GM23248 (cell line): ENCODE measurements around the gene COBLL1. TPM values are rescaled to one million over a fixed set of nuclear protein-coding genes. Genes with fewer than 3 reads are reported as not detected.

ENCODE experiments used
- DNase-seq: peaks from one replicate; pipeline ENCODE4 v3.0.0-alpha.2; 2015
- H2AFZ ChIP-seq: fragments of 200-600 bp; sonication (generic); 2 replicates; pipeline ENCODE4 v1.6.1; 2016; ENCODE audit warnings: antibody characterized with exemption
- H3F3A ChIP-seq: fragments of 200-600 bp; sonication (generic); 2 replicates; pipeline ENCODE4 v1.6.1; 2016; ENCODE audit warnings: mild to moderate bottlenecking, antibody characterized with exemption, mixed run types; ENCODE audit not compliant: insufficient read depth
- H3K27ac ChIP-seq: fragments of 200-600 bp; sonication (generic); 2 replicates; pipeline ENCODE4 v1.5.1; 2016; ENCODE audit warnings: mild to moderate bottlenecking
- H3K27me3 ChIP-seq: fragments of 200-600 bp; sonication (generic); replicated peaks from 2 replicates; pipeline ENCODE4 v1.6.1; 2016; ENCODE audit warnings: mild to moderate bottlenecking; ENCODE audit not compliant: insufficient read depth
- H3K36me3 ChIP-seq: fragments of 200-600 bp; sonication (generic); 2 replicates; pipeline ENCODE4 v1.6.1; 2016; ENCODE audit warnings: low read depth, mild to moderate bottlenecking
- H3K4me1 ChIP-seq: fragments of 200-600 bp; sonication (generic); 2 replicates; pipeline ENCODE4 v1.6.1; 2016; ENCODE audit warnings: mild to moderate bottlenecking; ENCODE audit not compliant: insufficient read depth
- H3K4me2 ChIP-seq: fragments of 200-600 bp; sonication (generic); one replicate; pipeline ENCODE4 v1.6.1; 2016; ENCODE audit warnings: mild to moderate bottlenecking; ENCODE audit not compliant: unreplicated experiment
- H3K4me3 ChIP-seq: fragments of 200-600 bp; sonication (generic); 2 replicates; pipeline ENCODE4 v1.5.1; 2016; ENCODE audit warnings: mild to moderate bottlenecking
- H3K79me2 ChIP-seq: fragments of 200-600 bp; sonication (generic); 2 replicates; pipeline ENCODE4 v1.6.1; 2016; ENCODE audit warnings: mild to moderate bottlenecking; ENCODE audit not compliant: insufficient read depth
- H3K9ac ChIP-seq: fragments of 200-600 bp; sonication (generic); 2 replicates; pipeline ENCODE4 v1.6.1; 2016; ENCODE audit warnings: mild to moderate bottlenecking
- H3K9me2 ChIP-seq: fragments of 200-600 bp; sonication (generic); 2 replicates; pipeline ENCODE4 v1.6.1; 2016; ENCODE audit warnings: mixed run types, mild to moderate bottlenecking, moderate library complexity; ENCODE audit not compliant: insufficient read depth
- H3K9me3 ChIP-seq: fragments of 200-600 bp; sonication (generic); one replicate; pipeline ENCODE4 v1.6.1; 2017; ENCODE audit warnings: low read depth
- H4K20me1 ChIP-seq: fragments of 200-600 bp; sonication (generic); 2 replicates; pipeline ENCODE4 v1.6.0; 2016; ENCODE audit not compliant: insufficient read depth
- EZH2 ChIP-seq: fragments of 200-600 bp; sonication (generic); IDR thresholded peaks from 2 replicates; pipeline ENCODE4 v1.6.1; 2018; ENCODE audit warnings: antibody characterized with exemption, mild to moderate bottlenecking; ENCODE audit not compliant: insufficient read depth, poor library complexity, severe bottlenecking
- EZH2phosphoT487 ChIP-seq: fragments of 200-600 bp; sonication (generic); IDR thresholded peaks from 2 replicates; pipeline ENCODE4 v1.6.1; 2018; ENCODE audit warnings: antibody characterized with exemption, moderate library complexity, mild to moderate bottlenecking, low read depth; ENCODE audit not compliant: insufficient read depth
- WGBS, 2 experiments: methylation state at CpG; one replicate each; pipeline ENCODE4 v1.1.6; 2015 to 2017; ENCODE audit warnings: low lambda C conversion rate in 2 of 2, low coverage in 1 of 2; ENCODE audit errors: missing lambda C conversion rate in 2 of 2; 5-methylcytosine and 5-hydroxymethylcytosine counted together
- in situ Hi-C: fragments of 300-500 bp; cut with MboI; formaldehyde crosslinking; loops from 2 replicates; pipeline ENCODE4 v1.15.0; 2020
- polyA plus RNA-seq: library from polyadenylated mRNA; unstranded; fragments of >200 nt; fragmentation: Nextera tagmentation; extraction: Ambion mirVana; gene quantifications from 2 replicates; pipeline ENCODE4 v1.2.1, GENCODE V29; 2016
- total RNA-seq: library from RNA; depleted of rRNA; stranded (reverse); fragments of >200 nt; shearing (Covaris generic); gene quantifications from 2 replicates; pipeline ENCODE4 v1.2.3, GENCODE V29; 2014

COBLL1 gene
- total and polyA plus RNA-seq, 2 experiments from 2014 or later = 1.8 to 2.2 TPM

- H3K27me3 ChIP-seq = no peaks in the 10 kb centered on the region
- no peak overlapping the region for H3K4me2 ChIP-seq
- in situ Hi-C loops = no loop called here
- no peak overlapping the region for H2AFZ ChIP-seq
- H3F3A ChIP-seq = no peaks in the 10 kb centered on the region
- H4K20me1 ChIP-seq = no peaks in the 10 kb centered on the region
- 93 to 100% methylated on average over 1 of the region's 1 CpG for WGBS, 2 experiments
- H3K9me3 ChIP-seq = no peaks in the 10 kb centered on the region
- TF ChIP-seq EZH2phosphoT487 (no peak), EZH2 (no peak)
- H3K9ac ChIP-seq = no peak overlapping the region
- no peak overlapping the region for H3K4me3 ChIP-seq
- no peaks in the 10 kb centered on the region for H3K79me2 ChIP-seq
- H3K9me2 ChIP-seq = no peaks in the 10 kb centered on the region
- no peaks in the 10 kb centered on the region for H3K36me3 ChIP-seq
- DNase-seq = no peak
- H3K4me1 ChIP-seq = peaks cover 15% of the 10 kb centered on the region
- no peak overlapping the region for H3K27ac ChIP-seq
These were observed 44.0 kb downstream of the COBLL1 start for GRCh38 chr2:164797627-164798026.

- Histone ChIP-seq H3K36me3 (no peaks in the 10 kb centered on the region), H3K9ac (no peak overlapping the region), H3K9me2 (no peaks in the 10 kb centered on the region), H3K27ac (no peak overlapping the region), H4K20me1 (no peaks in the 10 kb centered on the region), H3K27me3 (no peaks in the 10 kb centered on the region), H3K4me3 (no peak overlapping the region), H2AFZ (no peak overlapping the region), H3K9me3 (no peaks in the 10 kb centered on the region), H3K79me2 (no peaks in the 10 kb centered on the region), H3K4me2 (no peak overlapping the region), H3F3A (no peaks in the 10 kb centered on the region), H3K4me1 (peaks cover 9% of the 10 kb centered on the region)
- no peak for DNase-seq
- in situ Hi-C loops = no loop called here
- no peak for TF ChIP-seq EZH2
- TF ChIP-seq EZH2phosphoT487 = no peak
- WGBS, 2 experiments = 96 to 98% methylated on average over 2 of the region's 2 CpGs
These were observed 44.6 kb downstream of the COBLL1 start for GRCh38 chr2:164796999-164797398.

- H3K4me2 ChIP-seq = no peak overlapping the region
- no peaks in the 10 kb centered on the region for H3K9me3 ChIP-seq
- no peaks in the 10 kb centered on the region for H3K79me2 ChIP-seq
- no peak for DNase-seq
- no peaks in the 10 kb centered on the region for H3K36me3 ChIP-seq
- WGBS, 2 experiments = 93 to 95% methylated on average over 4 of the region's 4 CpGs
- H3F3A ChIP-seq = no peaks in the 10 kb centered on the region
- no peaks in the 10 kb centered on the region for H3K9me2 ChIP-seq
- no peaks in the 10 kb centered on the region for H4K20me1 ChIP-seq
- no peak overlapping the region for H3K27ac ChIP-seq
- in situ Hi-C loops = no loop called here
- H3K4me3 ChIP-seq = no peak overlapping the region
- peaks cover 8% of the 10 kb centered on the region for H3K4me1 ChIP-seq
- no peaks in the 10 kb centered on the region for H3K27me3 ChIP-seq
- H3K9ac ChIP-seq = no peak overlapping the region
- no peak overlapping the region for H2AFZ ChIP-seq
- TF ChIP-seq EZH2 = no peak
- TF ChIP-seq EZH2phosphoT487 = no peak
These were observed 47.0 kb downstream of the COBLL1 start for GRCh38 chr2:164794432-164795231.

GRCh38 chr2:164794016-164794415 lies 47.6 kb downstream of the COBLL1 start:
- in situ Hi-C loops = no loop called here
- no peak for DNase-seq
- no peak overlapping the region for H3K9ac ChIP-seq
- no peaks in the 10 kb centered on the region for H3K9me2 ChIP-seq
- no peaks in the 10 kb centered on the region for H3K9me3 ChIP-seq
- H3K4me2 ChIP-seq = no peak overlapping the region
- H3K27ac ChIP-seq = no peak overlapping the region
- H4K20me1 ChIP-seq = no peaks in the 10 kb centered on the region
- H3F3A ChIP-seq = no peaks in the 10 kb centered on the region
- no peaks in the 10 kb centered on the region for H3K79me2 ChIP-seq
- no peak overlapping the region for H2AFZ ChIP-seq
- H3K36me3 ChIP-seq = no peaks in the 10 kb centered on the region
- no peak overlapping the region for H3K4me3 ChIP-seq
- TF ChIP-seq EZH2phosphoT487 = no peak
- no peak for TF ChIP-seq EZH2
- peaks cover 8% of the 10 kb centered on the region for H3K4me1 ChIP-seq
- no peaks in the 10 kb centered on the region for H3K27me3 ChIP-seq

GRCh38 chr2:164793529-164793928 lies 48.1 kb downstream of the COBLL1 start:
- in situ Hi-C loops = no loop called here
- DNase-seq = no peak

More at GRCh38 chr2:164793529-164793928, 48.1 kb downstream of the COBLL1 start:
- Histone ChIP-seq H3K4me2 (no peak overlapping the region), H3K27me3 (no peaks in the 10 kb centered on the region), H3K79me2 (no peaks in the 10 kb centered on the region), H3K9ac (no peak overlapping the region), H3K9me3 (no peaks in the 10 kb centered on the region), H3K9me2 (no peaks in the 10 kb centered on the region), H3K4me1 (peaks cover 8% of the 10 kb centered on the region), H3K4me3 (no peak overlapping the region), H3K36me3 (no peaks in the 10 kb centered on the region), H3K27ac (no peak overlapping the region), H4K20me1 (no peaks in the 10 kb centered on the region), H3F3A (no peaks in the 10 kb centered on the region), H2AFZ (no peak overlapping the region)
- TF ChIP-seq EZH2phosphoT487 = no peak
- 83 to 96% methylated on average over 1 of the region's 1 CpG for WGBS, 2 experiments
